Activated CD8-positive, alpha-beta memory T cell treated with anti-CD3 and anti-CD28 coated beads, Interleukin-2, amount 50 U/mL, for 1 hour (primary cell): ENCODE results near the gene SLC44A1.

Experiments
- DNase-seq: peaks from one replicate; pipeline ENCODE4 v3.0.0-alpha.2; 2020; ENCODE audit errors: extremely low read depth

Gene SLC44A1

GRCh38 chr9:105302728-105303127 is 58.3 kb downstream of the SLC44A1 start:
- DNase-seq, result no peak

GRCh38 chr9:105305856-105306255 is 61.4 kb downstream of the SLC44A1 start:
- DNase-seq, result no peak

GRCh38 chr9:105306351-105307140 is 62.1 kb downstream of the SLC44A1 start:
- no peak for DNase-seq

- DNase-seq, result no peak
Observed at GRCh38 chr9:105307591-105308130, 63.2 kb downstream of the SLC44A1 start.

- no peak for DNase-seq
Observed at GRCh38 chr9:105308461-105309341, 64.2 kb downstream of the SLC44A1 start.

DNA sequence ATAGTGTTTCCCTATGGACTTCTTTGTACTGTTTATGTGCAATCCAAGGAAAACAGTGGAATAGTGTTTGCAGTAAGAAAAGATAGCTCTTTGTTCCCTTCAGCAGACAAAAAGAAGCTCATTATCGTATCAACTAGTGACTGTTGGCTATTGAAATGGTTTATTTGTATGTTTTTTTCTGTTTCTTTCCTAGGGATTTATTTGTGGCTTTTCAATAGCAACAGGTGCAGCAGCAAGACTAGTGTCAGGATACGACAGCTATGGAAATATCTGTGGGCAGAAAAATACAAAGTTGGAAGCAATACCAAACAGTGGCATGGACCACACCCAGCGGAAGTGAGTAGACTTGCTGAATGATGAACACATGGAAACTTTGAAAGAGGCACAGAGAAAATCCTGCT is 65.1 kb downstream of the SLC44A1 start:
- DNase-seq, result no peak

DNA sequence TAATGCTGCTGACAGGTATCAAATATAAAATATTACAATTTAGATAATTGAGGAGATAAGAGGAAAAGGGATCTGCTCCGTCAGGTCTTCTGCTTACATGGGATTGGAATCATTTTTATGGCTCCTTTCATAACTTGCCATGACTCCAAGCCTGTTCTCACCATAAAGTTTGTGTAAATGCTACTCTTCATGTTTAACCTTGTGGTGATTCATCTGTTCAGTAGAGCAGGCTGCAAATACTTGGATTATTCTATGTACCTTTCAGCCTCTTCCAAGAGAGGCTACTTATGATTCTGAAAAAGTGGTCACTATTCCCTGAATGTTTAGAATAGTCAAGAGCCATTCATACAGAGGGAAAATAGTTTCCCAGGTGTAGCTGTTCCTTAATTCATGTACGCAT is 66.9 kb downstream of the SLC44A1 start:
- no peak for DNase-seq

- DNase-seq, result no peak
Observed at GRCh38 chr9:105313238-105313637, 68.8 kb downstream of the SLC44A1 start.

- no peak for DNase-seq
Observed at GRCh38 chr9:105316703-105317102, 72.3 kb downstream of the SLC44A1 start.

DNA sequence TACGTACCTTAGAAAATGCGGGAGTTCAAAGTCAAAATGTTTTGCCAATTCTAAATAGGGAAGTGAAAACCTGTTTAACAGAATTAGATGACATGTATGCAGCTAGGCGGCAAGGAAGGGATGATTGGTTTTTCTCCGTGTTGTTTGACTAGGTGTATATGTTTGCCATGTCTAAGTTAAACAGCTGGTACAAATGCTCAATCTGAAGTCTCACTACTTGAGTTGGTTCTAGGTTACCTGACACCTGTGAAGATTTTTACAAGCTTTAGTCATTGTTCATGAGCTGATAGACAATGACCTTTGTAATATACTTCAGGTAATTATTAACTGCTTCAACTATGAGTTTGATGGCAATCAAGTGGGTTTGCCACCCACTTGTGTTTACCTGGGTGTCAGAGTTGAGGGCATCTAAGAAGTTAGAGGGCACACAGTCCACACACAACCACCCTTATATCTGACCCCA is 74.3 kb downstream of the SLC44A1 start:
- DNase-seq, result no peak

GRCh38 chr9:105319202-105319813 is 74.9 kb downstream of the SLC44A1 start:
- DNase-seq, result no peak

GRCh38 chr9:105320568-105320967 is 76.1 kb downstream of the SLC44A1 start:
- DNase-seq, result no peak

DNA sequence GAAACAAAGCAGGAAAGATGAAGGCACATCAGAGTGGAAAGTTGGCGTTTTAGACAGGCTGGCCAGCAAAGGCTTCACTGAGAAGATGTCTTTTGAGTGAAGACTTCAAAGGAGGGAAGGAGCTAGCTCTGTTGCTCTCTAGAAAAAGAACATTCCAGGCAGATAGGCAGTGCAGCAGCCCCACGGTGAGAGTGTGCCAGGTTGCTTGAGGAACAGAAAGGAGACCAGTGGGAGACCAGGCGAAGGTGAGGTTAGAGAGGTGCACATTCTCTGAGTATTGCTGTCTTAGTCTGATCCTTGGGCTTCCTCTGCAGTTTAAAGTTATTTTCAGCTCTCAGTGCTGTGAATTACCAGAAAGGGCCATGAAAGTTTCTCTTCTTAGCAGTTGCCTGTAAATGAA is 83.8 kb downstream of the SLC44A1 start:
- DNase-seq, result no peak

DNA sequence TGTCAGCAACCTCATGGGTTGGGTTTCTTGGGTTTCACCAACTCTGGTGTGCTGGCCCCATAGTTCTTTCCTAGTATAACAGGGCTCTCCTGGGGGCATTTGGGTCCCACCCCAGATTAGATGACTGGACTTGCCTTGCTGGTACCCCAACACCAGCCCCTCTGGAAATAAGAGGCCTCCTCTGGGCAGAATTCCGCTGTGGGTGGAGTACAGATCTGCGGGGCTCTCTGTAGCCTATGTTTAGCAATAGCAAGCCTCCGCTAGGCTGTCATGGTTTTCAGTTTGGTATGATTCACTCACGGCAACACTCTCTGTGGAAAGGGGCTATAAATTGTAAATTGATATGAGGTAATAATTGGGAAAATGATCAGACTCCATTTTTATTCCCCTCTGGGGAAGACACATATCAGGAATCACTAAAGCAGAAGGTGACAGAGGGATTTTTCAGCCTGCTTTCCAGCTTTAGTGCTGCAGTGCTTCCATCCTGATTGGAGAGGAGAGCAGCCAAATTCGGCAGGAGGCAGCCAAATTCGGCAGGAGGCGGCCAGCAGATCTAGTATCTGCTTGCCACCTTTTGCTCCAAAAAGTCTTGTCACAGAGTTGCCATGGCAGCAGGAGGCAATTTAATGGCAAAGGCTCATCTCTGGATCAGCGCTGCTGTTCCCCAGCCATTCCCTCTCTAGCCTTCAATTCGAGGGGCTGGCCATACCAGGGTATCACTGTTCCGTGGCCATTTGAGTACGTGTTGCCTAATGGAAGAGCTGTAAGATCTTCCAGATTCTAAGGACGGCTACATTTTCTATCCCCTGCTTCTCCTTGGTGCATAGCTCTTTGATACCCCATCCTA is 84.6 kb downstream of the SLC44A1 start:
- no peak for DNase-seq

- no peak for DNase-seq
Observed at GRCh38 chr9:105329719-105330062, 85.2 kb downstream of the SLC44A1 start.

GRCh38 chr9:105330201-105330600 is 85.8 kb downstream of the SLC44A1 start:
- no peak for DNase-seq

- DNase-seq, result no peak
Observed at GRCh38 chr9:105330755-105331154, 86.3 kb downstream of the SLC44A1 start.

DNA sequence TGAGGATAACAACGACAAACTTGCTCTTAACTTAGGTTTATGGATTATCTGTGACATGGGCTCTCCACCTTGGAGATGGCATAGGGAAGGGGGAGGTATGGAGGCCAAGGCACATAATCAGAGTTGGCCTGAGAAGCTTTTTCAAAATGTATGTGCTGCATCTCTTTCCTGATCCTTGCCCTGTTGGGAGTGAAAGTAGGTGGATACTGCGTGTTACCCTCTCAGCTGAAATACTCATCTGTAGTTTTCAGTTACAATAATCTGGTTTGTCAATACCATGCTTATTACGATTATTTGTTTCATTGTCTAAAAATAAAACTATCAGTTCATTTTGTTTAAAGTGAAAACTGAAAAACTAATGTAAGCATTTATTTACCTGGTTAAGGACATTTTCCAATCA is 86.7 kb downstream of the SLC44A1 start:
- no peak for DNase-seq

DNA sequence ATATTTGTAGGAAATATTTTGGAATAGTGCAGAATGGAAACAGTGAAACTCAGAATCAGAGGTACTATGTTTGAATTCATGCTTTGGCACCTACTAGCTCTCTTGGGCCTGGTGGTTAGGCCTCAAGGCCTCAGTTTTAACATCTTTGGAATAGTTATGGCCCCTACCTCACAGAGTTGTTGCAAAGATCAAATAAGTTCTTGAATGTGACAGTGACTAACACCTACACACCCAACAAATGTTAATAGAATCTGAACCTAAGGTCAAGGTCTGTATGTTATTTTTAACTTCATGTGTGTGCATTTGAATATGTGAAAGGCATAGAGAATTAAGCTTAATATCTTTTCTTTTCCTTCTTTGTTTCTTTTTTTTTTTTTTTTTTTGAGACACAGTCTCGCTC is 87.3 kb downstream of the SLC44A1 start:
- no peak for DNase-seq

DNA sequence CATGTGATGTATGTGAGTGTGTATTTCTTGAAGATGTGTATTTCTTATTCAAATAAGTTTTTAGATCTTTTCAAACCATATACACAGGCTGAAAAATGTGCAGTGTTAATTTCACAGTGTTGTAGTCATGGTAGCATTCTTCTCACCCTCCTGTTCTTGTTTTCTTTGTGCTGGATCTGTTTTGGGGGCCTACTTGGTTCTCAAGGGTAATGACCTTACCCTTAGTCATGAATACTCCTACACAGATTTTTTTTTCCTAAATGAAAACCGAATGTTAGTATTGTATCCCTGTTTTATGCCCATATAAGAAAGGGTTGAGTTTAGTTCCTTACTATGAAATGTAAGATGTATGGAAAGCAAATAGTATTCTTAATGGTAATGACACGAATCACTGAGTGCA is 88.0 kb downstream of the SLC44A1 start:
- no peak for DNase-seq

DNA sequence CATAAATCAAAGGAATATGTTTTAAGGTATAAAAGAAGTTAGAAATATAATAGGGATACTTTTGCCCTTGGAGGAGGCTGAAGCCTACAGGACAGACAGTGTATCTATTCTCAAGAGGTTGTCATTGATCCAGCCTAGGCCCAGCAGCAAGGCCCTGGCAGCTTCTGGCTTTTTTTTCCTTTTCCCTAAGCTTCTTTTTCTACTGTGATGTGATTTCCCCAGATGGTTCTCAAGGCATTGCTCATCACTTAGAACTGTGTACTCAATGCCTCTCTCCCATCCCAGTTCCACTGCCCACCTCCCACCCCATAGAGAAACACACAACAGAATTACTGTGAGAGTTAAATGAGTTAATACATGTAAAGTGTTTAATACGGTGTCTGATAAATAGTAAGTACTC is 88.6 kb downstream of the SLC44A1 start:
- DNase-seq, result no peak
